K562 (cell line): ENCODE measurements around the gene SATB2. TPM values are rescaled to one million over a fixed set of nuclear protein-coding genes. Genes with fewer than 3 reads are reported as not detected.
A peak's percentile ranks its signal among the peaks of the same experiment; 100 is the strongest.

Experiments used
- ATAC-seq: fragments of 200-7000 bp; cut with Tn5 transposase; 3 replicates; pipeline ENCODE4 v1.9.1; 2020; ENCODE audit warnings: moderate library complexity
- BruUV-seq: library from RNA; stranded (reverse); fragments of 400-500 nt; replicated peaks from 2 replicates; lab custom pipeline; 2021; lab: Mats Ljungman, UMichigan
- CTCF ChIA-PET: fragments of 300-600 bp; formaldehyde crosslinking; extraction: SDS; loops from one replicate; lab custom pipeline; 2021; ENCODE audit warnings: low intra/inter-chr PET ratio; lab: Yijun Ruan, JAX
- POLR2A ChIA-PET: fragments of 300-600, 350-650 bp; sonication (Branson Sonifier 250); formaldehyde crosslinking; extraction: SDS; loops from one replicate; lab custom pipeline; 2021; ENCODE audit warnings: antibody characterized with exemption, inconsistent platforms; lab: Yijun Ruan, JAX
- DNase-seq, 4 experiments: peaks; one replicate each; pipeline versions ENCODE4 v3.0.0 to v3.0.0-alpha.2; 2011 to 2018; ENCODE audit warnings: low spot score in 3 of 4, mixed read lengths in 3 of 4; ENCODE audit errors: extremely low read depth in 1 of 4
- FAIRE-seq: peaks from 2 replicates; lab custom pipeline; 2011; peaks lifted over from hg19 to GRCh38; lab: Jason Lieb, UNC
- H2AFZ ChIP-seq: 2 replicates; pipeline ENCODE4 v1.6.0; 2011; ENCODE audit warnings: low read depth, low read length, control low read depth, inconsistent platforms
- H3K27ac ChIP-seq: fragments of 200-600 bp; 3 replicates; pipeline ENCODE4 v1.8.0; 2011; ENCODE audit warnings: low read depth, mild to moderate bottlenecking, control low read depth, inconsistent platforms, low read length, moderate library complexity, mixed read lengths; ENCODE audit errors: extremely low read depth
- H3K27me3 ChIP-seq, 2 experiments: fragments of 300-600 bp in 1 of 2; 2 replicates in 1 of 2; 3 replicates in 1 of 2; pipeline versions ENCODE4 v1.6.0 to v1.8.0; 2011; ENCODE audit warnings: inconsistent platforms in 2 of 2, low read length in 2 of 2, mild to moderate bottlenecking in 1 of 2, mixed read lengths in 1 of 2, moderate library complexity in 1 of 2; ENCODE audit not compliant: control insufficient read depth in 2 of 2, insufficient read depth in 2 of 2
- H3K36me3 ChIP-seq: fragments of 300-600 bp; 3 replicates; pipeline ENCODE4 v1.8.0; 2011; ENCODE audit warnings: mild to moderate bottlenecking, low read length, inconsistent platforms; ENCODE audit not compliant: control insufficient read depth, insufficient read depth
- H3K4me1 ChIP-seq, 2 experiments: fragments of 200-600 bp in 1 of 2; replicated peaks in 1 of 2; 2 replicates in 1 of 2; 3 replicates in 1 of 2; pipeline versions ENCODE4 v1.5.1 to v1.8.0; 2011; ENCODE audit warnings: inconsistent platforms in 2 of 2, low read length in 2 of 2, mild to moderate bottlenecking in 1 of 2, mixed read lengths in 1 of 2, moderate library complexity in 1 of 2; ENCODE audit not compliant: control insufficient read depth in 2 of 2, insufficient read depth in 2 of 2
- H3K4me2 ChIP-seq: 2 replicates; pipeline ENCODE4 v1.6.1; 2011; ENCODE audit warnings: low read length, control low read depth, inconsistent platforms, mixed read lengths; ENCODE audit not compliant: insufficient read depth
- H3K4me3 ChIP-seq: fragments of 200-600 bp; sonication (generic), shearing (Covaris generic); 2 replicates; pipeline ENCODE4 v1.5.1; 2016; ENCODE audit warnings: control low read depth, inconsistent platforms
- H3K79me2 ChIP-seq: fragments of 200-600 bp; 3 replicates; pipeline ENCODE4 v1.8.0; 2011; ENCODE audit warnings: low read length, inconsistent platforms; ENCODE audit not compliant: control insufficient read depth, insufficient read depth
- H3K9ac ChIP-seq, 2 experiments: 2 replicates each; pipeline versions ENCODE4 v1.6.0 to v1.6.1; 2011; ENCODE audit warnings: low read depth in 2 of 2, low read length in 2 of 2, control low read depth in 1 of 2, inconsistent platforms in 1 of 2, mild to moderate bottlenecking in 1 of 2, mixed read lengths in 1 of 2; ENCODE audit not compliant: insufficient read depth in 1 of 2
- H3K9me1 ChIP-seq: one replicate; pipeline ENCODE4 v1.6.0; 2011; ENCODE audit warnings: inconsistent platforms, mild to moderate bottlenecking, low read length, moderate library complexity; ENCODE audit not compliant: control insufficient read depth, insufficient read depth
- H3K9me3 ChIP-seq: replicated peaks from 2 replicates; pipeline ENCODE4 v1.5.1; 2011; ENCODE audit warnings: low read depth, low read length, inconsistent platforms; ENCODE audit not compliant: control insufficient read depth, insufficient read depth
- H4K20me1 ChIP-seq: replicated peaks from 2 replicates; pipeline ENCODE4 v1.6.1; 2011; ENCODE audit warnings: low read length, inconsistent platforms, mixed read lengths; ENCODE audit not compliant: control insufficient read depth, insufficient read depth
- VEZF1 ChIP-seq: fragments of 200-800 bp; sonication (Bioruptor generic); IDR thresholded peaks from 2 replicates; pipeline ENCODE4 v1.6.1; 2017; ENCODE audit warnings: missing genetic modification characterization, missing compliant biosample characterization
- ZBTB7A ChIP-seq: IDR thresholded peaks from 2 replicates; pipeline ENCODE4 v1.6.1; 2011; ENCODE audit warnings: low read depth, mild to moderate bottlenecking, low read length, moderate library complexity, borderline replicate concordance; ENCODE audit not compliant: control insufficient read depth
- WGBS: fragments of 100-300 bp; shearing (Covaris generic); methylation state at CpG from one replicate; pipeline ENCODE4 v1.1.6; 2016; ENCODE audit warnings: low coverage, mixed read lengths; ENCODE audit not compliant: insufficient coverage; ENCODE audit errors: missing lambda C conversion rate; 5-methylcytosine and 5-hydroxymethylcytosine counted together
- in situ Hi-C: fragments of 300-500 bp; cut with MboI; formaldehyde crosslinking; loops from 4 replicates; pipeline ENCODE4 v1.15.0; 2018; ENCODE audit warnings: inconsistent platforms, mixed read lengths
- intact Hi-C: fragments of 100-400 bp; cut with micrococcal nuclease; formaldehyde crosslinking; loops from 2 replicates; pipeline ENCODE4 v1.14.2; 2022
- polyA plus RNA-seq, 8 experiments: library from polyadenylated mRNA; depleted of rRNA in 4 of 8; stranded (reverse) in 5 of 8; unstranded in 3 of 8; fragments of >200 nt; fragmentation: Nextera tagmentation in 2 of 8; fragmentation: Illumina TruSeq in 1 of 8; extraction: Ambion mirVana in 2 of 8; extraction: Trizol in 1 of 8; gene quantifications; 2 replicates each; pipeline versions ENCODE4 v1.2.1 to v1.2.3, GENCODE V29; 2011 to 2014; ENCODE audit warnings: inconsistent platforms in 1 of 8, missing spikeins in 1 of 8
- total RNA-seq, 7 experiments: library from RNA; depleted of rRNA in 6 of 7; stranded (reverse); fragments of >200 nt in 6 of 7; fragmentation: Illumina TruSeq in 2 of 7; extraction: Trizol in 2 of 7; gene quantifications; 2 replicates each; pipeline versions ENCODE4 v1.2.1 to v1.2.3, GENCODE V29; 2011 to 2021; ENCODE audit warnings: low replicate concordance in 1 of 7

SATB2 gene
- total and polyA plus RNA-seq, 9 of the 15 experiments (the other 6 are each of a cell fraction or from before 2014, with no cell fraction given) = 4.5 to 34.0 (median 15.1) TPM

- no peak for FAIRE-seq
- intact Hi-C loops = no loop called here
- H3K4me2 ChIP-seq = peak overlapping the region; percentile 25; the same call in 1 of the 2 replicates
Observed at GRCh38 chr2:199470672-199471442, 13.1 kb upstream of the SATB2 start.

More at GRCh38 chr2:199470672-199471442, 13.1 kb upstream of the SATB2 start:
- DNase-seq = no peak
- in situ Hi-C loops = no loop called here
- Histone ChIP-seq H3K36me3 (no peaks in the 10 kb centered on the region), H3K4me1 (peaks cover 0 to 16% of the 10 kb centered on the region in 2 experiments; a peak in 2 of 5 replicates), H3K27me3 (no peaks in the 10 kb centered on the region), H3K79me2 (no peaks in the 10 kb centered on the region), H4K20me1 (no peaks in the 10 kb centered on the region), H2AFZ (peak overlapping the region; percentile 87), H3K9ac (peak overlapping the region in 1 of 2 experiments; percentile 86; a peak in 2 of 4 replicates), H3K9me3 (no peaks in the 10 kb centered on the region)
- ATAC-seq = no peak; the same call in 2 of the 3 replicates
- TF ChIP-seq ZBTB7A (no peak), VEZF1 (CRISPR knock-in tag) (peak; percentile 42; the same call in 1 of the 2 replicates)
- TF ChIP-seq, all 486 proteins: peak for 1
- Histone ChIP-seq H3K4me3 (peak overlapping the region; percentile 21), H3K27ac (no peak overlapping the region), H3K9me1 (no peaks in the 10 kb centered on the region)
- ChIA-PET CTCF (no interaction called here), POLR2A (interaction anchor here (0.7 kb wide), 1 partner anchor 1323 kb away, joined by 3 read pairs; no protein-coding TSS in a partner anchor)
- WGBS = 60% methylated on average over 28 of the region's 48 CpGs
- BruUV-seq = no TSS peak
